Trophoblast cell (in vitro differentiated cells and primary cell): ENCODE results near the gene TMEM119.
"Not testable (repeated sequence)": the region's sequence is repeated elsewhere in the genome, so short reads cannot be mapped to it uniquely, and the experiment has no call there.

ENCODE experiments used
- DNase-seq, 2 donors: peaks; one replicate each; pipeline ENCODE4 v3.0.0-alpha.2; 2016
- H2AFZ ChIP-seq: 2 replicates; pipeline ENCODE4 v1.6.1; 2013; ENCODE audit warnings: low read length, moderate library complexity, mild to moderate bottlenecking; ENCODE audit not compliant: insufficient read depth, poor library complexity
- H2AK5ac ChIP-seq: 2 replicates; pipeline ENCODE4 v1.6.1; 2013; ENCODE audit warnings: mild to moderate bottlenecking, low read length
- H2BK120ac ChIP-seq: 2 replicates; pipeline ENCODE4 v1.6.1; 2013; ENCODE audit warnings: low read length, mild to moderate bottlenecking, moderate library complexity; ENCODE audit not compliant: insufficient read depth, poor library complexity
- H2BK12ac ChIP-seq: 2 replicates; pipeline ENCODE4 v1.6.1; 2013; ENCODE audit warnings: mild to moderate bottlenecking, low read length, moderate library complexity
- H2BK5ac ChIP-seq: 2 replicates; pipeline ENCODE4 v1.6.1; 2013; ENCODE audit warnings: low read length, low read depth, moderate library complexity, mild to moderate bottlenecking; ENCODE audit not compliant: poor library complexity
- H3K14ac ChIP-seq: 2 replicates; pipeline ENCODE4 v1.6.1; 2013; ENCODE audit warnings: mild to moderate bottlenecking, low read length
- H3K18ac ChIP-seq: 2 replicates; pipeline ENCODE4 v1.6.1; 2013; ENCODE audit warnings: mild to moderate bottlenecking, low read length
- H3K23ac ChIP-seq: 2 replicates; pipeline ENCODE4 v1.6.1; 2013; ENCODE audit warnings: low read length
- H3K27ac ChIP-seq: 2 replicates; pipeline ENCODE4 v1.5.1; 2013; ENCODE audit warnings: low read depth, mild to moderate bottlenecking, inconsistent platforms, low read length, moderate library complexity
- H3K27me3 ChIP-seq: 2 replicates; pipeline ENCODE4 v1.6.1; 2013; ENCODE audit warnings: inconsistent platforms, mild to moderate bottlenecking, low read length, moderate library complexity; ENCODE audit not compliant: insufficient read depth
- H3K36me3 ChIP-seq, 2 experiments: 1 replicate in 1 of 2; 2 replicates in 1 of 2; pipeline ENCODE4 v1.6.1; 2013; ENCODE audit warnings: low read length in 2 of 2, mild to moderate bottlenecking in 2 of 2, moderate library complexity in 1 of 2; ENCODE audit not compliant: insufficient read depth in 2 of 2, control insufficient read depth in 1 of 2
- H3K4ac ChIP-seq: 2 replicates; pipeline ENCODE4 v1.6.1; 2013; ENCODE audit warnings: low read depth, mild to moderate bottlenecking, low read length, moderate library complexity
- H3K4me1 ChIP-seq, 2 experiments: 1 replicate in 1 of 2; 2 replicates in 1 of 2; pipeline ENCODE4 v1.6.1; 2013; ENCODE audit warnings: low read length in 2 of 2, mild to moderate bottlenecking in 2 of 2, moderate library complexity in 1 of 2; ENCODE audit not compliant: insufficient read depth in 2 of 2, control insufficient read depth in 1 of 2
- H3K4me2 ChIP-seq: 2 replicates; pipeline ENCODE4 v1.6.1; 2013; ENCODE audit warnings: inconsistent platforms, mild to moderate bottlenecking, low read length, moderate library complexity
- H3K4me3 ChIP-seq: 2 replicates; pipeline ENCODE4 v1.5.1; 2013; ENCODE audit warnings: mild to moderate bottlenecking, low read depth, low read length, inconsistent platforms
- H3K79me1 ChIP-seq: one replicate; pipeline ENCODE4 v1.6.1; 2013; ENCODE audit warnings: low read length
- H3K79me2 ChIP-seq: 2 replicates; pipeline ENCODE4 v1.6.1; 2013; ENCODE audit warnings: low read length, mild to moderate bottlenecking; ENCODE audit not compliant: control insufficient read depth, insufficient read depth, poor library complexity
- H3K9ac ChIP-seq: 2 replicates; pipeline ENCODE4 v1.6.1; 2013; ENCODE audit warnings: mild to moderate bottlenecking, low read length
- H3K9me3 ChIP-seq: 2 replicates; pipeline ENCODE4 v1.6.1; 2013; ENCODE audit warnings: low read depth, mild to moderate bottlenecking, control low read depth, inconsistent platforms, low read length; ENCODE audit not compliant: insufficient read depth
- H4K12ac ChIP-seq: 2 replicates; pipeline ENCODE4 v1.6.1; 2013; ENCODE audit warnings: low read depth, mild to moderate bottlenecking, low read length, moderate library complexity
- H4K8ac ChIP-seq: 2 replicates; pipeline ENCODE4 v1.6.1; 2013; ENCODE audit warnings: low read depth, mild to moderate bottlenecking, low read length, moderate library complexity
- H4K91ac ChIP-seq: one replicate; pipeline ENCODE4 v1.6.1; 2013; ENCODE audit warnings: low read depth, mild to moderate bottlenecking, low read length, moderate library complexity
- WGBS: extraction: QIAGEN DNeasy Blood & Tissue Kit; methylation state at CpG from one replicate; pipeline ENCODE4 v1.1.7; 2013; ENCODE audit warnings: missing lambda C conversion rate; ENCODE audit not compliant: insufficient read length, insufficient coverage; ENCODE audit errors: extremely low coverage; 5-methylcytosine and 5-hydroxymethylcytosine counted together

Gene TMEM119

DNA sequence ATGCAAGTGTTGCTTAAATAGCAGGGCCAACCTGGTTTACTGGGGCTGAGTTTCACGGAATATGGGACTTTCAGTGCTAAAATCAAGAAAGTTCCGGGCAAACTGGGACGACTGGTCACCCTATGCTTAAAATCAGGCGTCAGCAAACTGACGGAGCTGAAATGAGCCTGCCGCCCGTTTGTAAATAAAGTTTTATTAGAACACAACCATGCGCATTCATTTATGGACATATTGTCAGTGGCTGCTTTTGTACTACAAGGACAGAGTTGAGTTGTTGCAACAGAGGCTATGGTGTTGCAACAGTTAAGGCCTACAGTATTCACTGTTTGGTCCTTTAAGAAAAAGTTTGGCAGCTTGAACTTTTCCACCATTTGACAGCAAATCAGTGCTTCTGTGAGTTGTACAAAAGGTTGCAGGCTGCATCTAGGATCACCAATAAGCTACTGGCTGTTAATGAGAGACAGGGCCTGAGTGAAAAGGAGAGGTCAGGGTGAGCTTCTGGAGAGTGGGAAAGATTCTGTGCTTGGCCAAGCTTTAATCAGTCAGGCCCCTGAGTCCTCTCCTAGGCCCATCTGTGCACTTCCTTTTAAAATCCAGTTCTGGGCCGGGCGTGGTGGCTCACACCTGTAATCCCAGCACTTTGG lies 22.5 kb upstream of the TMEM119 start:
- H2AK5ac ChIP-seq: peak overlapping the region; percentile 85
- no CpG with 5 or more reads among the region's 10 CpGs for WGBS

DNA sequence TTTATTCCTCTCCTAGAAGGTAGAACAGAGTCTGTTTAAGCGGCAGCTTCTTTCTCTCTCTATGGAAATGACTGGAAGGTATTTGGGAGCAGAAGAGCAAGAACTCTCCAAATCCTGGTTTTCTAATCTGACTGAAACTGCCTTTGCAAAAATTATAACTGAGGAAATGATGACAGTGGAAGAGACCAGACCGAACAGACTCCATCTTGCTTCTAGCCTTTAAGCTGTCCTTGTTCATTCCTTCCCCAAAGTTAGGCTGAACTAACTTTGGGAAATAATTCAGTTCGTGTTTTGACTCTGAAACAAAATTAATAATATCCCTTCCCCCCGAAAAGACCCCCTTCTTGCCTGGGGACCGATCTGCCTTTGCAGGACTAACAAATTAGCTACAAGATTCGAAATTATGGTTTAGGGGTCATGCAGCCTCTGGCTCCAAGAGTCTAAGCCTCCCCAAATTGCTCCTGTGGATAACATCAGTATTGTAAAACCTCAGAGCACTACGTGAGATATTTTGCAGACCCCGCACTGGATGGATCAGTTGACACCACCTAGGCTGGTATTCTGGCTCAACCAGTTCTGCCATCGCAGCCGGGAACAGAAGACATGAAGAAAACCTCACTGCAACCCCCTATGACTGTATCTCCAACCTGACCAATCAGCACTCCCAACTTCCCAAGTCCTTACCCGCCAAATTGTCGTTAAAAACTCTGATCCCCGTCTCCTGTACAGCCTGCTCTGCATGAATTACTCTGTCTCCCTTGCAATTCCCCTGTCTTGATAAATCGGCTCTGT lies 21.7 kb upstream of the TMEM119 start:
- Histone ChIP-seq H2AFZ (no peak overlapping the region), H2AK5ac (peak overlapping the region; percentile 61), H3K23ac (no peak overlapping the region), H3K4ac (peak overlapping the region; percentile 82), H3K4me3 (no peak overlapping the region), H4K8ac (peak overlapping the region; percentile 86), H3K9me3 (no peaks in the 10 kb centered on the region), H3K27ac (peak overlapping the region; percentile 97), H3K4me1 (peaks cover 34 to 46% of the 10 kb centered on the region in 2 experiments), H3K36me3 (peaks cover 0 to 8% of the 10 kb centered on the region in 2 experiments), H3K18ac (peak overlapping the region; percentile 66), H3K79me2 (peaks cover 3% of the 10 kb centered on the region), H3K14ac (peak overlapping the region; percentile 90), H4K91ac (peak overlapping the region; percentile 97), H2BK12ac (peak overlapping the region; percentile 96), H2BK5ac (peak overlapping the region; percentile 94), H3K27me3 (no peaks in the 10 kb centered on the region), H3K79me1 (peaks cover 62% of the 10 kb centered on the region), H4K12ac (peak overlapping the region; percentile 43), H2BK120ac (peak overlapping the region; percentile 93), H3K4me2 (peak overlapping the region; percentile 49), H3K9ac (no peak overlapping the region)
- WGBS: no CpG with 5 or more reads among the region's 14 CpGs
- peak; percentile 27 to 59 for DNase-seq

More for the DNA sequence above, 22.5 kb upstream of the TMEM119 start:
- H4K91ac ChIP-seq: peak overlapping the region; percentile 97
- peak; percentile 43 to 69 for DNase-seq
- no peak overlapping the region for H3K4me3 ChIP-seq
- peaks cover 34 to 46% of the 10 kb centered on the region in 2 experiments for H3K4me1 ChIP-seq
- no peaks in the 10 kb centered on the region for H3K27me3 ChIP-seq
- peak overlapping the region; percentile 96 for H2BK12ac ChIP-seq
- peak overlapping the region; percentile 86 for H4K8ac ChIP-seq
- peak overlapping the region; percentile 90 for H3K14ac ChIP-seq
- H3K18ac ChIP-seq: peak overlapping the region; percentile 79
- H2BK120ac ChIP-seq: peak overlapping the region; percentile 93
- H3K23ac ChIP-seq: no peak overlapping the region
- H3K4me2 ChIP-seq: peak overlapping the region; percentile 49
- H3K4ac ChIP-seq: peak overlapping the region; percentile 82
- peak overlapping the region; percentile 14 for H2AFZ ChIP-seq
- H3K9me3 ChIP-seq: no peaks in the 10 kb centered on the region
- peak overlapping the region; percentile 97 for H3K27ac ChIP-seq
- peak overlapping the region; percentile 50 for H4K12ac ChIP-seq
- peaks cover 0 to 8% of the 10 kb centered on the region in 2 experiments for H3K36me3 ChIP-seq
- peaks cover 3% of the 10 kb centered on the region for H3K79me2 ChIP-seq
- H3K9ac ChIP-seq: no peak overlapping the region
- H3K79me1 ChIP-seq: peaks cover 60% of the 10 kb centered on the region
- H2BK5ac ChIP-seq: peak overlapping the region; percentile 94

DNA sequence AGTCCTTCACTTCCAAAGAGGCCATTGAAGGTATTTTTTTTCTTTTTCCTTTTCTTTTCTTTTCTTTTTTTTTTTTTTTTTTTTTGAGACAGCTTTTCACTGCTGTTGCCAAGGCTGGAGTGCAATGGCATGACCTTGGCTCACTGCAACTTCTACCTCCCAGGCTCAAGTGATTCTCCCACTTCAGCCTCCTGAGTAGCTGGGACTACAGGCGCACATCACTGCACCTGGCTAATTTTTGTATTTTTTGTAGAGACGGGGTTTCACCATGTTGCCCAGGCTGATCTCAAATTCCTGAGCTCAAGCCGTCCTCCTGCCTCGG lies 21.0 kb upstream of the TMEM119 start:
- H3K9me3 ChIP-seq, H3K23ac ChIP-seq, H2AK5ac ChIP-seq, H3K9ac ChIP-seq, H3K27me3 ChIP-seq, H3K36me3 ChIP-seq, DNase-seq, H3K79me2 ChIP-seq, H3K4me2 ChIP-seq, H2AFZ ChIP-seq, H4K12ac ChIP-seq, H3K18ac ChIP-seq, H3K14ac ChIP-seq, H3K4ac ChIP-seq, H3K4me3 ChIP-seq: not testable (repeated sequence)
- Histone ChIP-seq H3K79me1 (peaks cover 62% of the 10 kb centered on the region), H2BK12ac (peak overlapping the region; percentile 96), H4K91ac (peak overlapping the region; percentile 98), H2BK120ac (peak overlapping the region; percentile 98), H3K27ac (peak overlapping the region; percentile 97), H4K8ac (peak overlapping the region; percentile 40), H3K4me1 (peaks cover 34 to 46% of the 10 kb centered on the region in 2 experiments), H2BK5ac (peak overlapping the region; percentile 94)
- no CpG with 5 or more reads among the region's 4 CpGs for WGBS

DNA sequence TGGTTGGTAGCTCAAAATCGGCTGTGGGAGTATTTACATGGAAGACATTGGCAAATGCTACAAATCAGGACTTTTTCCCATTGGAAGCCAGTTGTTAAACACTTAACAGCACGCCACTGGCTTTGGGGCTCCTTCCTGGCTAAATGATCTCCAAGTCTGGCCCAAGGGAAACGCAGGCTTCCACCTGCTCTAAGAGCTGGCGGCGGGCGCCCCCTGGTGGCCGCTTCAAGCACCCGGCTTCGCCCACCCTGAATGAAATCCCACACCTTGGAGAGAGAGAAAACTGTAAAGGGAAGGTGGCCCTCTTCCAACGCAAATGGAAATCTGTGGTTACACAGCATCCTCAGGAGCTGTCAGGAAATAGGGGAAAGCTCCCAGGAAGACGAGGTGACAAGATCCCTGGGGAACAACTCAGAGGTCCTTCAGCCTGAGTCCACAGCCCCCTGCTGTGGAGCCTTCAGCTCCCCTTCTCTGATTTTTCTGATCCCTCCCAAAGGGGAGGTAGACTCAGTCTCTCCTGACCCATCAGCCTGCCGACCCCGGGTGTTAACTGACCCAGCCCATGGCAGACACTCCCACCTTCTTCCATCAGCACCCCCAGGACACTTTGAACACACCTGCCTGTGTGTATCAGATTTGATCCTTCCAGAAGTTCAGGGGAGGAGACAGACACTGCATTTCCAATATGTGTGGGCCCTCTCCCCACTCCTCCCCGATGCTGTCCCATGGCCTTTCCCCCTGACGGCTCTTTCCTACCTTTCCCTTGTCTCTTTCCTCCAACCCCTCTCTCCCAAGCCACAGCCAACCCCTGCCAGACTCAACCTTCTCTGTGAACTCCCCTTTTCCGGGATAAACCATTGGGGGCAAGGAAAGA lies 20.4 kb upstream of the TMEM119 start:
- H4K91ac ChIP-seq: peak overlapping the region; percentile 98
- H3K14ac ChIP-seq: peak overlapping the region; percentile 92
- peak overlapping the region; percentile 40 for H4K8ac ChIP-seq
- H3K4me1 ChIP-seq: peaks cover 34 to 52% of the 10 kb centered on the region in 2 experiments
- H3K4me2 ChIP-seq: no peak overlapping the region
- H3K36me3 ChIP-seq: peaks cover 0 to 4% of the 10 kb centered on the region in 2 experiments
- peak overlapping the region; percentile 96 for H2BK12ac ChIP-seq
- no peaks in the 10 kb centered on the region for H3K27me3 ChIP-seq
- peak overlapping the region; percentile 27 for H4K12ac ChIP-seq
- H3K4me3 ChIP-seq: no peak overlapping the region
- H3K79me1 ChIP-seq: peaks cover 62% of the 10 kb centered on the region
- peak overlapping the region; percentile 32 for H2AFZ ChIP-seq
- H2BK5ac ChIP-seq: peak overlapping the region; percentile 94
- H3K4ac ChIP-seq: peak overlapping the region; percentile 83
- peak overlapping the region; percentile 97 for H3K27ac ChIP-seq
- peak overlapping the region; percentile 98 for H2AK5ac ChIP-seq
- no peak overlapping the region for H3K9ac ChIP-seq
- peak; percentile 61 to 86 for DNase-seq
- H3K79me2 ChIP-seq: peaks cover 7% of the 10 kb centered on the region
- H3K18ac ChIP-seq: peak overlapping the region; percentile 56
- no CpG with 5 or more reads among the region's 16 CpGs for WGBS
- no peaks in the 10 kb centered on the region for H3K9me3 ChIP-seq
- H2BK120ac ChIP-seq: peak overlapping the region; percentile 98
- no peak overlapping the region for H3K23ac ChIP-seq
